Naive B cell (primary cell): ENCODE results near the gene INPP5D. TPM values are rescaled to one million over a fixed set of nuclear protein-coding genes. Genes with fewer than 3 reads are reported as not detected.
"Not testable (repeated sequence)": the region's sequence is repeated elsewhere in the genome, so short reads cannot be mapped to it uniquely, and the experiment has no call there.

Source experiments
- ATAC-seq, 2 donors: fragments of 150-1000 bp; cut with Tn5 transposase; 2 replicates each; pipeline ENCODE4 v1.10.0; 2021; ENCODE audit warnings: low read depth in 2 of 2, mild to moderate bottlenecking in 2 of 2, moderate library complexity in 2 of 2
- DNase-seq: peaks from one replicate; pipeline ENCODE4 v3.0.0; 2022
- H3K27ac Mint-ChIP-seq, 6 donors: one replicate each; pipeline ENCODE4 v1.8.0; 2020 to 2022; ENCODE audit warnings: mild to moderate bottlenecking in 6 of 6, mixed read lengths in 6 of 6, moderate library complexity in 5 of 6, inconsistent platforms in 2 of 6
- H3K27me3 Mint-ChIP-seq, 3 donors: one replicate each; pipeline ENCODE4 v1.8.0; 2021 to 2022; ENCODE audit warnings: mixed read lengths in 3 of 3, mild to moderate bottlenecking in 1 of 3
- H3K36me3 Mint-ChIP-seq, 2 donors: one replicate each; pipeline ENCODE4 v1.8.0; 2020 to 2022; ENCODE audit warnings: mixed read lengths in 2 of 2, inconsistent platforms in 1 of 2, mild to moderate bottlenecking in 1 of 2
- H3K4me1 Mint-ChIP-seq, 3 donors: one replicate each; pipeline ENCODE4 v1.8.0; 2020 to 2022; ENCODE audit warnings: mixed read lengths in 3 of 3, inconsistent platforms in 1 of 3, mild to moderate bottlenecking in 1 of 3, moderate library complexity in 1 of 3
- H3K4me3 Mint-ChIP-seq, 8 donors: one replicate each; pipeline ENCODE4 v1.8.0; 2020 to 2022; ENCODE audit warnings: mild to moderate bottlenecking in 8 of 8, mixed read lengths in 8 of 8, moderate library complexity in 8 of 8, inconsistent platforms in 2 of 8
- H3K9me3 Mint-ChIP-seq, 7 donors: one replicate each; pipeline ENCODE4 v1.8.0; 2020 to 2022; ENCODE audit warnings: mixed read lengths in 7 of 7, mild to moderate bottlenecking in 5 of 7, inconsistent platforms in 2 of 7, moderate library complexity in 1 of 7
- polyA plus RNA-seq, 6 donors: library from polyadenylated mRNA; unstranded; fragments of 300-500 nt; fragmentation: Illumina TruSeq; gene quantifications; one replicate each; pipeline ENCODE4 v1.2.3, GENCODE V29; 2021; ENCODE audit warnings: low read depth in 6 of 6

The INPP5D gene
- 100 to 1,000 TPM in 4 of 6 donors, 10 to 100 TPM in 2; 56.8 to 230 (median 102) TPM for polyA plus RNA-seq

DNA sequence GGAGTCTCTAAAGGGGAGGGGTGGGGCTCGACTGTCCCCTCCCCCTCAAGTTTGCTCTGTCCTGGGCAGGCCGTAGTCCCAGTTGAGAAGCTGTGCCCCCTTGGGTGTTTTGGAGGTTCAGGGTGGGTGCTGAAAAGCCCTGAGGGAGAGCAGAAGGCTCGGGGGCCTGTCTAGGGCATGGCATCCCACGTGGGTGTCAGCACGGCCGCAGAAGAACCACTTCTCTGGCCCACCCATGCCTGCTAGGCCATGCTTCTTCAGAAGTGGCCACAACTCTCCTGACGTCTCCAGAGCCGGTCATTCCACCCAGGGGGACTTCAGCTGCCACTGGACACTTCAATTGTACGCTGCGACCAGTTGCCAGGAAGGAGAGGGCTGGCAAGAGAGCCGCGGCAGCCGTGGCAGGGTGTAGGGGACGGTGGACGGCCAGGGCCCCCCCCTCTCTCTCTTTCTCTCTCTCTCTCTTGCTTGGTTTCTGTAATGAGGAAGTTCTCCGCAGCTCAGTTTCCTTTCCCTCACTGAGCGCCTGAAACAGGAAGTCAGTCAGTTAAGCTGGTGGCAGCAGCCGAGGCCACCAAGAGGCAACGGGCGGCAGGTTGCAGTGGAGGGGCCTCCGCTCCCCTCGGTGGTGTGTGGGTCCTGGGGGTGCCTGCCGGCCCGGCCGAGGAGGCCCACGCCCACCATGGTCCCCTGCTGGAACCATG is at the start of gene INPP5D:
INPP5D (plus strand) TSS at position 546 of the 704 bp plus-strand sequence; CDS start at position 683, 137 bp downstream.
- Mint-ChIP-seq H3K9me3 (peaks cover 0 to 4% (median 0%) of the 10 kb centered on the region in 7 donors), H3K4me3 (peak within 1 kb of the TSS; percentile 73 to 99 (median 96)), H3K27me3 (no peaks in the 10 kb centered on the region), H3K4me1 (peaks cover 36 to 55% (median 48%) of the 10 kb centered on the region in 3 donors), H3K27ac (peak within 1 kb of the TSS; percentile 92 to 99 (median 98)), H3K36me3 (peaks cover 0 to 5% of the 10 kb centered on the region in 2 donors)
- peak; percentile 87 for DNase-seq
- peak; percentile 80 to 81 for ATAC-seq

DNA sequence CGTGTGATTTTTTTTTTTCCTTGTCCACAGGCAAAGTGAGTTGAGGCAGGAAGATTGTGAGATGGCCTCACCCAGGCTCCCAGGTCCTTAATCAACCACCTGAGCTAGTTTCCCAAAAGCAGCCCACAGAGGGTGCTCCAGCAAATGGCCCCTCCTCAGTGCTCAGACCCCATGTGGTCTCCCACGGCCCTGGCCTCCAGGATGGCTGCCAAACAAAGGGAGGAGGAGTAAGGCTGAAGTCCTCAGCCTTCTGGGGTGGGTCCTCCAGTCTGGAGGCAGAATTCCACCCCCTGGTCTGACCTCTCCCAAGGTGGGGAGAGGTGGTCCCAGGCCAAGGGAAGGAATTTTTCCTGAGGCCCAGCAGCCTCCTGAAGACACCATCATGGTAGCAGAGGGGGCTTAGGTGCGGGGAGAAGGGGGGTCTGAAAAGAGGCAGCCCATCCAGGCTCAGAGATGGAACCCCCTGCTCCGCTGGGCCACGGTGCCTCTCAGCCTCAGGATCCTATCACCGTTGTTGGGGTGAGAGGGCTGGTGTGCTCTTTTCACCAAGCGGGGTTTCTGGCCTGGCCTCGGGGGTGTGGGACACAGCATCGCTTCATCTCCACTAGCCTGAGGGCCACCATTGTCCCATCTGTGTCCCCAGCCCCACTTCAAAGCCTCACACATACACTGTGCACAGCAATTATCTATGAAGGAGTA is 49.4 kb upstream of the INPP5D start:
- H3K27me3 Mint-ChIP-seq = peaks cover 12 to 33% (median 22%) of the 10 kb centered on the region in 3 donors
- peaks cover 11 to 18% (median 12%) of the 10 kb centered on the region in 3 donors for H3K4me1 Mint-ChIP-seq
- peaks cover 0 to 6% (median 0%) of the 10 kb centered on the region in 7 donors for H3K9me3 Mint-ChIP-seq
- H3K36me3 Mint-ChIP-seq = peaks cover 0 to 13% of the 10 kb centered on the region in 2 donors
- DNase-seq = no peak
- H3K4me3 Mint-ChIP-seq = no peak overlapping the region
- ATAC-seq = no peak
- H3K27ac Mint-ChIP-seq = no peak overlapping the region

- ATAC-seq (no peak), DNase-seq (no peak)
- Mint-ChIP-seq H3K4me1 (peaks cover 11 to 18% (median 12%) of the 10 kb centered on the region in 3 donors), H3K27ac (peak overlapping the region in 2 of 6 donors; percentile 26 to 49), H3K36me3 (peaks cover 0 to 13% of the 10 kb centered on the region in 2 donors), H3K4me3 (no peak overlapping the region), H3K9me3 (peaks cover 0 to 6% (median 0%) of the 10 kb centered on the region in 7 donors), H3K27me3 (peaks cover 12 to 37% (median 22%) of the 10 kb centered on the region in 3 donors)
Observed at GRCh38 chr2:233011268-233011650, 48.9 kb upstream of the INPP5D start.

DNA sequence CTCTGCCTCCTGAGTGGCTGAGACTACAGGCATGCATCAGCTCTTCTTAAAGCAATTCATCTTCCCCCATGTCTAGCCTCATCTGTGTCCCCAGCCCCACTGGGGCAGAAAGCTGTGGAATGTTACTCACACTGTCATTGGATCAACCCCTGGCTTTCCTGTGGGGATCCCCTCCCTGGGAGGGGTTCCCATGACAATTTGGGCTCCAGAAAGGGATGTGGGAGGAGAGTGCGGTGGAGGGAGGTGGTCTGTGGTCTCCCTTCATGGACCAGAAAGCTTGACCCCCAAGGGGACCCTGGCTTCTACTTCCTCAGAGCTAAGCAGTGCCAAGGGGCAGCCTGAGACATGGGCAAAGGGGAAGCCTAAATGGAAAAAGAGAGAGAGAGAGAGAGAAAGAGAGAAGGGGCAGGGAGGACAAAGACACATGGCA is 48.4 kb upstream of the INPP5D start:
- Mint-ChIP-seq H3K27me3 (peaks cover 12 to 42% (median 22%) of the 10 kb centered on the region in 3 donors), H3K4me3 (no peak overlapping the region), H3K27ac (peak overlapping the region in 1 of 6 donors; percentile 79), H3K9me3 (peaks cover 0 to 6% (median 0%) of the 10 kb centered on the region in 7 donors), H3K4me1 (peaks cover 11 to 18% (median 12%) of the 10 kb centered on the region in 3 donors), H3K36me3 (peaks cover 0 to 13% of the 10 kb centered on the region in 2 donors)
- DNase-seq (no peak), ATAC-seq (no peak)

DNA sequence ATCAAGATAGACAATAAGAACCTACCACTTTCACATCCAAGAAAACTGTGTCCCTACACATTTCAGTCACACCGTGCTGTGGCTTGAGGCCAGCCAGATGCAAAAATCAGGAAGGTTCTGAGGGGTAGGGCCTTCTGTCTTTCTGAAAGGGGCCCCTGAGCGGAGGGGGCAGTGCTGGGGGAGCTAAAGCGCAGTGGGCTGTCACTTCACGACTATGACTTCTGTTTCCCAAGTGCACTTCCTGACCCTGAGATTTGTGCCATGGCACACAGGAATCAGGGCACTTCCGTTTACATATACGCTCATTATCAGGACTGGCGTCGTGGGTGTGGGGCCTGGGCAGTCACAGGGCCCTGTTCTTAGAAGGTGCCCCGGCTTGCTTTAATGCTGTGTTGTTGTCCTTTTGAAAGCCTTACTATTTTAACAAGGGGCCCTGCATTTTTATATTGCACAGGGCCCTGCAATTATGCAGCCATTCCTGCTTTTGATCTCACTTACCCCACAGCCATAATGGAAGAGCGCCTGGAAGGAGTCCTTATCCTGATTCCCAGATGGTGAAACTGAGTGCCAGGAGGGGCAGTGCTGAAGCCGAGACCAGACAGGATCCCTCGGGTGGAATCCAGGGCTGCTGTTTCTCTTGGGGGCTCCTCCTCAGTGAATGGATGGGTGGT is 47.7 kb upstream of the INPP5D start:
- Mint-ChIP-seq H3K27me3 (peaks cover 12 to 42% (median 22%) of the 10 kb centered on the region in 3 donors), H3K36me3 (peaks cover 0 to 13% of the 10 kb centered on the region in 2 donors), H3K9me3 (peaks cover 0 to 6% (median 3%) of the 10 kb centered on the region in 7 donors), H3K4me3 (peak overlapping the region in 1 of 8 donors; percentile 35), H3K4me1 (peaks cover 11 to 18% (median 12%) of the 10 kb centered on the region in 3 donors), H3K27ac (peak overlapping the region in 4 of 6 donors; percentile 15 to 79 (median 72))
- ATAC-seq (no peak), DNase-seq (no peak)

GRCh38 chr2:233013027-233013461 is 47.1 kb upstream of the INPP5D start, which contains the start of gene NGEF:
TSS of gene NGEF (minus strand) at chr2:233013256. CDS start at chr2:232974890, 38,366 bp downstream.
- no peak for ATAC-seq
- H3K36me3 Mint-ChIP-seq = peaks cover 0 to 13% of the 10 kb centered on the region in 2 donors
- H3K4me3 Mint-ChIP-seq = peak within 1 kb of the TSS in 2 of 8 donors; percentile 35
- H3K27me3 Mint-ChIP-seq = peaks cover 9 to 42% (median 22%) of the 10 kb centered on the region in 3 donors
- peak within 1 kb of the TSS in 4 of 6 donors; percentile 15 to 79 (median 72) for H3K27ac Mint-ChIP-seq
- H3K4me1 Mint-ChIP-seq = peaks cover 11 to 18% (median 12%) of the 10 kb centered on the region in 3 donors
- peaks cover 0 to 6% (median 5%) of the 10 kb centered on the region in 7 donors for H3K9me3 Mint-ChIP-seq
- DNase-seq = no peak

- Mint-ChIP-seq H3K36me3 (peaks cover 0 to 13% of the 10 kb centered on the region in 2 donors), H3K27me3 (peaks cover 7 to 42% (median 22%) of the 10 kb centered on the region in 3 donors), H3K4me1 (peaks cover 11 to 18% (median 12%) of the 10 kb centered on the region in 3 donors), H3K4me3 (no peak overlapping the region), H3K9me3 (peaks cover 0 to 9% (median 6%) of the 10 kb centered on the region in 7 donors), H3K27ac (no peak overlapping the region)
- ATAC-seq (no peak), DNase-seq (no peak)
Observed at GRCh38 chr2:233013650-233014049, 46.5 kb upstream of the INPP5D start.

DNA sequence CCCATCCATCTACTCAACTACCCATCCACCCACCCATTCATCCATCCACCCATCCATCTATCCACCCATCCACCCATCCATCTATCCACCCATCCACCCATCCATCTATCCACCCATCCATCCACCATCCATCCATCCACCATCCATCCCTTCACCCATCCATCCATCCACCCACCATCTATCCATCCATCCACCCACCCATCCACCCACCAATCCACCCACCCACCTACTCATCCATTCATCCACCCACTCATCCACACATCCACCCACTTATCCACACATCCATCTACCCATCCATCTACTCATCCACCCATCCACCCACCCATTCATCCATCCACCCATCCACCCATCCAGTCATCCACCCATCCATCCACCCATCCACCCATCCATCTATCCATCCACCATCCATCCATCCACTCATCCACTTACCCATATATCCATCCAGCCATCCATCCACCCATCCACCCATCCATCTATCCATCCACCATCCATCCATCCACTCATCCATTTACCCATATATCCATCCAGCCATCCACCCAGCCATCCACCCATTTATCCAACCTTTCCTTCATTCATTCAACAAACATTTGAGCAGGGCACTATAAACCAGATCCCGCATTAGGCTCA is 45.0 kb upstream of the INPP5D start:
- peaks cover 0 to 9% (median 6%) of the 10 kb centered on the region in 7 donors for H3K9me3 Mint-ChIP-seq
- no peak for ATAC-seq
- H3K27ac Mint-ChIP-seq = no peak overlapping the region
- peaks cover 7 to 38% (median 21%) of the 10 kb centered on the region in 3 donors for H3K27me3 Mint-ChIP-seq
- no peak overlapping the region for H3K4me3 Mint-ChIP-seq
- peaks cover 11 to 18% (median 12%) of the 10 kb centered on the region in 3 donors for H3K4me1 Mint-ChIP-seq
- H3K36me3 Mint-ChIP-seq = peaks cover 0 to 13% of the 10 kb centered on the region in 2 donors
- DNase-seq = no peak

- Mint-ChIP-seq H3K4me1 (no peaks in the 10 kb centered on the region), H3K27me3 (peaks cover 0 to 17% (median 6%) of the 10 kb centered on the region in 3 donors), H3K9me3 (peaks cover 0 to 9% (median 6%) of the 10 kb centered on the region in 7 donors), H3K27ac (no peak overlapping the region), H3K4me3 (no peak overlapping the region), H3K36me3 (peaks cover 0 to 13% of the 10 kb centered on the region in 2 donors)
- DNase-seq = no peak
- ATAC-seq = no peak
Observed at GRCh38 chr2:233017947-233018346, 42.2 kb upstream of the INPP5D start.

GRCh38 chr2:233019610-233020009 is 40.5 kb upstream of the INPP5D start:
- H3K9me3 Mint-ChIP-seq, H3K4me3 Mint-ChIP-seq, H3K27ac Mint-ChIP-seq, ATAC-seq, H3K4me1 Mint-ChIP-seq, DNase-seq: not testable (repeated sequence)
- peaks cover 0 to 12% of the 10 kb centered on the region in 2 donors for H3K36me3 Mint-ChIP-seq
- peaks cover 0 to 17% (median 6%) of the 10 kb centered on the region in 3 donors for H3K27me3 Mint-ChIP-seq

- H3K36me3 Mint-ChIP-seq = peaks cover 0 to 3% of the 10 kb centered on the region in 2 donors
- peak overlapping the region in 1 of 6 donors; percentile 39 for H3K27ac Mint-ChIP-seq
- H3K9me3 Mint-ChIP-seq = peaks cover 0 to 9% (median 3%) of the 10 kb centered on the region in 7 donors
- H3K4me3 Mint-ChIP-seq = no peak overlapping the region
- ATAC-seq (no peak), DNase-seq (no peak)
- peaks cover 0 to 12% (median 2%) of the 10 kb centered on the region in 3 donors for H3K27me3 Mint-ChIP-seq
- H3K4me1 Mint-ChIP-seq = no peaks in the 10 kb centered on the region
Observed at GRCh38 chr2:233020454-233020853, 39.7 kb upstream of the INPP5D start.

- DNase-seq = no peak
- peaks cover 0 to 9% (median 3%) of the 10 kb centered on the region in 7 donors for H3K9me3 Mint-ChIP-seq
- H3K4me1 Mint-ChIP-seq = no peaks in the 10 kb centered on the region
- no peak for ATAC-seq
- no peak overlapping the region for H3K27ac Mint-ChIP-seq
- no peak overlapping the region for H3K4me3 Mint-ChIP-seq
- H3K36me3 Mint-ChIP-seq = no peaks in the 10 kb centered on the region
- H3K27me3 Mint-ChIP-seq = no peaks in the 10 kb centered on the region
Observed at GRCh38 chr2:233021771-233022170, 38.4 kb upstream of the INPP5D start.
